Spinal cord (tissue), 10 donors: ENCODE measurements around the gene HNRNPA1. TPM values are rescaled to one million over a fixed set of nuclear protein-coding genes. Genes with fewer than 3 reads are reported as not detected.

Experiments
- DNase-seq, 6 donors: peaks; one replicate each; pipeline versions ENCODE4 v3.0.0 to v3.0.0-alpha.2; 2013 to 2015; ENCODE audit warnings: low spot score in 6 of 6, low read depth in 4 of 6
- H3K27ac ChIP-seq: one replicate; pipeline ENCODE4 v1.5.1; 2013; ENCODE audit warnings: low read depth, low read length, control low read depth
- H3K27me3 ChIP-seq: one replicate; pipeline ENCODE4 v1.6.1; 2013; ENCODE audit warnings: low read length; ENCODE audit not compliant: control insufficient read depth, insufficient read depth
- H3K36me3 ChIP-seq: one replicate; pipeline ENCODE4 v1.6.1; 2013; ENCODE audit warnings: low read length; ENCODE audit not compliant: control insufficient read depth, insufficient read depth
- H3K4me1 ChIP-seq: one replicate; pipeline ENCODE4 v1.6.1; 2013; ENCODE audit warnings: low read length; ENCODE audit not compliant: control insufficient read depth, insufficient read depth
- H3K4me3 ChIP-seq: one replicate; pipeline ENCODE4 v1.5.1; 2013; ENCODE audit warnings: low read depth, low read length, control low read depth
- H3K9me3 ChIP-seq: one replicate; pipeline ENCODE4 v1.6.1; 2013; ENCODE audit warnings: low read length; ENCODE audit not compliant: control insufficient read depth, insufficient read depth
- WGBS: methylation state at CpG from one replicate; pipeline ENCODE4 v1.1.5; 2013; ENCODE audit warnings: missing lambda C conversion rate; ENCODE audit not compliant: insufficient coverage; 5-methylcytosine and 5-hydroxymethylcytosine counted together
- polyA plus RNA-seq, 2 donors: library from polyadenylated mRNA; unstranded; fragments of 120-200 nt; gene quantifications; one replicate each; pipeline ENCODE4 v1.2.1, GENCODE V29; 2013; ENCODE audit not compliant: insufficient read length in 2 of 2
- total RNA-seq, 2 donors: library from RNA; depleted of rRNA in 1 of 2; stranded (reverse); fragments of 120-200 nt in 1 of 2; fragments of >200 nt in 1 of 2; gene quantifications; one replicate each; pipeline versions ENCODE4 v1.2.3 to v1.2.4, GENCODE V29; 2013 to 2014
- donor health status: healthy.

HNRNPA1 gene
- total and polyA plus RNA-seq, 4 donors, result 354 to 1,571 (median 1,004) TPM

- peaks cover 10% of the 10 kb centered on the region for H3K4me1 ChIP-seq
- no peaks in the 10 kb centered on the region for H3K9me3 ChIP-seq
- H3K4me3 ChIP-seq, result no peak overlapping the region
- no peak overlapping the region for H3K27ac ChIP-seq
- no CpG with 5 or more reads among the region's 1 CpG for WGBS
- peak in 2 of 6 donors; percentile 67 to 74 for DNase-seq
- H3K27me3 ChIP-seq, result no peaks in the 10 kb centered on the region
- H3K36me3 ChIP-seq, result peaks cover 75% of the 10 kb centered on the region
Observed at GRCh38 chr12:54251667-54252284, 28.8 kb upstream of the HNRNPA1 start.

DNA sequence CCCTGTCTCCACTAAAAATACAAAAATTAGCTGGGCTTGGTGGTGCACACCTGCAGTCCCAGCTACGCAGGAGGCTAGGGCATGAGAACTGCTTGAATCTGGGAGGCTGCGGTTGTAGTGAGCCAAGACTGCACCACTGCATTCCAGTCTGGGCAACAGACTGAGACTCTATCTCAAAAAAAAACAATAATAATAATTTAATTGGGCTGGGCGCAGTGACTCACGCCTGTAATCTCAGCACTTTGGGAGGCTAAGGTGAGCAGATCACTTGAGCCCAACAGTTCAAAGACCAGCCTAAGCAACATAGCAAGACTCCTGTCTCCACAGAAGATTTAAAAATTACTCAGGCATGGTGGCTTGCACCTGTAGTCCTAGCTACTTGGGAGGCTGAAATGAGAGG lies 27.3 kb upstream of the HNRNPA1 start:
- Histone ChIP-seq H3K9me3 (no peaks in the 10 kb centered on the region), H3K36me3 (peaks cover 68% of the 10 kb centered on the region), H3K27ac (no peak overlapping the region), H3K4me3 (no peak overlapping the region), H3K27me3 (no peaks in the 10 kb centered on the region), H3K4me1 (peaks cover 13% of the 10 kb centered on the region)
- no peak for DNase-seq
- WGBS, result no CpG with 5 or more reads among the region's 4 CpGs

DNA sequence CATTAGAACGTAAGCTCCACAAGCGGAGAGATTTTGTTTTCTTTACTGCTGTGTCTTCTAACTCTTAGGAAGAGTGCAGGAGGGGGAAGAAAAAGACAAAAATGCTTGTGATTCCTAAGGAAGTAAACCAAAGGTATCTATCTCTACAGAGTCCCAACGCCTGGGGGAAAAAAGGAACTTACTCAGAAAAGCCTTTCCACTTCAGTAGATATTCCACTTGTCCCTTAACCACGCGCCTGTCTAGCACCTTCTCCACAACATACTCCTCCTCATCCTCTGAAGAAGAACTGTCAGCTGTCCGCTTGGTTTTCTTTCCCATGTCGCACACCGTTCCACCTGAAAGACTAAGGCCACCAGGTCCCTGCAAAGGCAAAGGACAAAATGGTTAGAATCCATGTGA lies 23.2 kb upstream of the HNRNPA1 start:
- Histone ChIP-seq H3K4me3 (peak overlapping the region; percentile 14), H3K9me3 (no peaks in the 10 kb centered on the region), H3K27me3 (no peaks in the 10 kb centered on the region), H3K27ac (peak overlapping the region; percentile 95), H3K36me3 (peaks cover 35% of the 10 kb centered on the region), H3K4me1 (peaks cover 34% of the 10 kb centered on the region)
- 51% methylated on average over 2 of the region's 8 CpGs for WGBS
- no peak for DNase-seq

DNA sequence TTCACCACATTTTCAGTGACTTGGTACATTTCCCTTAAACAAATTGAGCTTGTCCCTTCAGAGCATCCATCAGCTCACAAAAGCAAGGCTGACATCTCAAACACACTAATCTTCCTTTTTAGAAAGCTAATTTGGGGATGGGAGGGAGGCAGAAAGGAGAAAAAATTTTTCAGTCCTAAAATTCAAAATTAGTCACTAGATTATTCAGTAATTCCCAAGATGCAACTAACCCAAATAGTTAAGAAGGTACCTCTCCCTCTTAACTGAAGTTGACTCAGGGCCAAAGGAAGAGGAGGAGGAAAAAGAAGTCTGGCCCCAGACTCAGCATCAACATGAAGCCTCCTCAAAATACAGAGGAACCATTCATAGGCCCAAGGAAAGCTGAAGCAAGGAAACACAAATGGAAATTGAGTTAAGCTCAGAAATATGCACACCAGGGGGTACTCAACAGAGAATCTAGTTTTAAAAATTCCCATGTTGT lies 22.3 kb upstream of the HNRNPA1 start:
- Histone ChIP-seq H3K27me3 (no peaks in the 10 kb centered on the region), H3K4me1 (peaks cover 38% of the 10 kb centered on the region), H3K9me3 (no peaks in the 10 kb centered on the region), H3K36me3 (peaks cover 28% of the 10 kb centered on the region), H3K27ac (peak overlapping the region; percentile 95), H3K4me3 (peak overlapping the region; percentile 45)
- peak in 4 of 6 donors; percentile 57 to 85 (median 68) for DNase-seq

- peaks cover 40% of the 10 kb centered on the region for H3K4me1 ChIP-seq
Observed at GRCh38 chr12:54259194-54260011, 21.1 kb upstream of the HNRNPA1 start.

GRCh38 chr12:54261815-54262402 lies 18.6 kb upstream of the HNRNPA1 start:
- WGBS, result no CpG with 5 or more reads among the region's 5 CpGs

More at GRCh38 chr12:54259194-54260011, 21.1 kb upstream of the HNRNPA1 start:
- peak overlapping the region; percentile 95 for H3K27ac ChIP-seq
- no peaks in the 10 kb centered on the region for H3K27me3 ChIP-seq
- no peaks in the 10 kb centered on the region for H3K9me3 ChIP-seq
- DNase-seq, result peak; percentile 78 to 97 (median 88)
- H3K4me3 ChIP-seq, result peak overlapping the region; percentile 45
- 0% methylated on average over 4 of the region's 11 CpGs for WGBS
- H3K36me3 ChIP-seq, result peaks cover 18% of the 10 kb centered on the region

GRCh38 chr12:54262403-54262925 lies 18.1 kb upstream of the HNRNPA1 start:
- H3K27ac ChIP-seq, result peak overlapping the region; percentile 41
- WGBS, result 16% methylated on average over 3 of the region's 4 CpGs
- H3K4me1 ChIP-seq, result peaks cover 29% of the 10 kb centered on the region
- no peaks in the 10 kb centered on the region for H3K36me3 ChIP-seq
- no peak overlapping the region for H3K4me3 ChIP-seq
- H3K27me3 ChIP-seq, result no peaks in the 10 kb centered on the region
- peak in 1 of 6 donors; percentile 54 for DNase-seq
- H3K9me3 ChIP-seq, result no peaks in the 10 kb centered on the region

More at GRCh38 chr12:54261815-54262402, 18.6 kb upstream of the HNRNPA1 start:
- Histone ChIP-seq H3K9me3 (no peaks in the 10 kb centered on the region), H3K4me3 (no peak overlapping the region), H3K4me1 (peaks cover 31% of the 10 kb centered on the region), H3K27ac (peak overlapping the region; percentile 41), H3K27me3 (no peaks in the 10 kb centered on the region), H3K36me3 (peaks cover under 1% of the 10 kb centered on the region)
- DNase-seq, result no peak

DNA sequence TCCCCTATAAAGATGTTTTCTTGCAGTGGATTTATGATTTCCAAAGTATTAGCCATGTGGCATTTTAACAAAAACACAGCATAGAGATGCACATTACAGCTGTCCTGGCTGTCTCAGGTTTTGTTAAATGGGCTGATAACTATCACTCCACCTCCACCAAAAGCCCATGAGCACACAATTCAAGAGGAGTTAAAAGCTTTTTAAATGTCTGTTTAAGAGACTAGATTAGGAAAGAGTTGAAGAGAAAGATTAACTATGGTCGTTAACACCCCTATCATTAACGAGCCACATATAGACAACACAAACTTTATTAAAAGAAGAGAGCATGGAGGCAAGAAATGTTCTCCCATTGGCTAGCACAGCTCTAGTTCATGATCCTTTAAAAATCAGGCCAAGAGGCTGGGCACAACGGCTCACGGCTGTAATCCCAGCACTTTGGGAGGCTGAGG lies 15.1 kb upstream of the HNRNPA1 start:
- 79% methylated on average over 2 of the region's 4 CpGs for WGBS
- H3K27ac ChIP-seq, result no peak overlapping the region
- H3K36me3 ChIP-seq, result no peaks in the 10 kb centered on the region
- H3K4me1 ChIP-seq, result peaks cover 18% of the 10 kb centered on the region
- no peaks in the 10 kb centered on the region for H3K27me3 ChIP-seq
- H3K9me3 ChIP-seq, result no peaks in the 10 kb centered on the region
- H3K4me3 ChIP-seq, result no peak overlapping the region
- no peak for DNase-seq

DNA sequence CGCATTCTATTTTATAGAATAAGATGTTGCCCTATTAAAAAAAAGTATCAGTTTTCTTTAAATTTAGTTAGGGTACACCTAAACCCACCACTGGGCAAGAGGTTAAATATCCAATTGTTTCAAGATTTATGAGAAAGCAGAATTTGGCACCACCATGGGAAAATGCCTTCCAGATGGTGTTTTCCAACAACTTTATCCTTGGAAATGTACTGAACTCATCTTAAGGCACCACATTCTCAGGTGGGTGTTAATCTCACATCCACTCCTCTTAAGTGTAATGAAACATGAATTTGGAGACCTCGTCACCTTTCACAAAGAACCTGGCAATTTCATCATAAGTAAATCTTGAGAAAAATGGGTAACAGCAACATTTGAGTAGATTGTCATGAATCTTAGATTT lies 13.7 kb upstream of the HNRNPA1 start:
- Histone ChIP-seq H3K36me3 (no peaks in the 10 kb centered on the region), H3K9me3 (no peaks in the 10 kb centered on the region), H3K4me3 (no peak overlapping the region), H3K27me3 (no peaks in the 10 kb centered on the region), H3K27ac (no peak overlapping the region), H3K4me1 (peaks cover 9% of the 10 kb centered on the region)
- no CpG with 5 or more reads among the region's 2 CpGs for WGBS
- no peak for DNase-seq
